WTC11 (cell line): ENCODE data around the gene ABCB8. TPM values are rescaled to one million over a fixed set of nuclear protein-coding genes. Genes with fewer than 3 reads are reported as not detected.

Experiments
- ATAC-seq: fragments of 200-7000 bp; cut with Tn5 transposase; 2 replicates; pipeline ENCODE4 v1.10.0; 2021; ENCODE audit warnings: mild to moderate bottlenecking, moderate library complexity
- CTCF ChIA-PET: fragments of 300-600 bp; sonication (Branson Sonifier 250); formaldehyde crosslinking; loops from one replicate; lab custom pipeline; 2021; ENCODE audit warnings: antibody characterized with exemption; lab: Charles Lee
- POLR2A ChIA-PET: fragments of 350-600 bp; sonication (Branson Sonifier 250); formaldehyde crosslinking; loops from one replicate; lab custom pipeline; 2021; ENCODE audit warnings: antibody characterized with exemption; lab: Charles Lee
- DNase-seq: peaks from one replicate; pipeline ENCODE4 v3.0.0; 2021; ENCODE audit warnings: low spot score
- H3K27ac Mint-ChIP-seq: 2 replicates; pipeline ENCODE4 v1.8.0; 2021; ENCODE audit warnings: mixed read lengths
- H3K27me3 Mint-ChIP-seq: 2 replicates; pipeline ENCODE4 v1.8.0; 2021; ENCODE audit warnings: low read depth, mild to moderate bottlenecking, moderate library complexity, mixed read lengths
- H3K36me3 Mint-ChIP-seq: 2 replicates; pipeline ENCODE4 v1.8.0; 2021; ENCODE audit warnings: mixed read lengths
- H3K4me1 Mint-ChIP-seq: 2 replicates; pipeline ENCODE4 v1.8.0; 2022; ENCODE audit warnings: mixed read lengths
- H3K4me3 Mint-ChIP-seq: 2 replicates; pipeline ENCODE4 v1.8.0; 2021; ENCODE audit warnings: mild to moderate bottlenecking, moderate library complexity, mixed read lengths
- H3K9me3 Mint-ChIP-seq: 2 replicates; pipeline ENCODE4 v1.8.0; 2021; ENCODE audit warnings: mixed read lengths
- ATF6 ChIP-seq: sonication (generic); formaldehyde crosslinking; IDR thresholded peaks from 2 replicates; pipeline ENCODE4 v1.8.1; 2023; ENCODE audit warnings: mild to moderate bottlenecking, missing genetic modification reagents
- CREM ChIP-seq: sonication (generic); formaldehyde crosslinking; IDR thresholded peaks from 2 replicates; pipeline ENCODE4 v1.8.1; 2022; ENCODE audit warnings: mild to moderate bottlenecking, missing genetic modification reagents, moderate library complexity
- EMX1 ChIP-seq: fragments of 250-450 bp; sonication (Bioruptor Pico); IDR thresholded peaks from 2 replicates; pipeline ENCODE4 v1.8.0; 2021; ENCODE audit warnings: mild to moderate bottlenecking
- GABPB1 ChIP-seq: sonication (generic); formaldehyde crosslinking; IDR thresholded peaks from 2 replicates; pipeline ENCODE4 v1.8.1; 2023; ENCODE audit warnings: mild to moderate bottlenecking, missing genetic modification reagents
- GRHL2 ChIP-seq: fragments of 250-450 bp; sonication (Bioruptor Pico); IDR thresholded peaks from 2 replicates; pipeline ENCODE4 v1.8.0; 2022; ENCODE audit warnings: mild to moderate bottlenecking, moderate library complexity; ENCODE audit not compliant: insufficient replicate concordance, severe bottlenecking
- GTF2I ChIP-seq: fragments of 250-450 bp; sonication (Bioruptor Pico); conservative IDR thresholded peaks from 2 replicates; pipeline ENCODE4 v1.4.0; 2021; ENCODE audit warnings: mild to moderate bottlenecking
- IRF2 ChIP-seq: sonication (generic); formaldehyde crosslinking; IDR thresholded peaks from 2 replicates; pipeline ENCODE4 v1.8.0; 2022; ENCODE audit warnings: low read depth, missing genetic modification reagents, borderline replicate concordance
- KAT7 ChIP-seq: sonication (generic); formaldehyde crosslinking; IDR thresholded peaks from 2 replicates; pipeline ENCODE4 v1.8.1; 2023; ENCODE audit warnings: missing genetic modification reagents, mild to moderate bottlenecking, borderline replicate concordance
- MYBL2 ChIP-seq: sonication (generic); formaldehyde crosslinking; IDR thresholded peaks from 2 replicates; pipeline ENCODE4 v1.8.1; 2023; ENCODE audit warnings: mild to moderate bottlenecking, moderate library complexity, missing genetic modification reagents
- RELA ChIP-seq: sonication (generic); formaldehyde crosslinking; IDR thresholded peaks from 2 replicates; pipeline ENCODE4 v1.8.1; 2022; ENCODE audit warnings: missing genetic modification reagents, mild to moderate bottlenecking, borderline replicate concordance
- ZBTB21 ChIP-seq: sonication (generic); formaldehyde crosslinking; IDR thresholded peaks from 2 replicates; pipeline ENCODE4 v1.8.1; 2023; ENCODE audit warnings: mild to moderate bottlenecking, missing genetic modification reagents, borderline replicate concordance
- ZNF121 ChIP-seq: sonication (generic); formaldehyde crosslinking; IDR thresholded peaks from 2 replicates; pipeline ENCODE4 v1.8.0; 2023; ENCODE audit warnings: missing genetic modification reagents
- ZNF219 ChIP-seq: sonication (generic); formaldehyde crosslinking; IDR thresholded peaks from 2 replicates; pipeline ENCODE4 v1.8.0; 2023; ENCODE audit warnings: missing genetic modification reagents, mild to moderate bottlenecking, borderline replicate concordance
- ZNF232 ChIP-seq: sonication (generic); formaldehyde crosslinking; IDR thresholded peaks from 2 replicates; pipeline ENCODE4 v1.8.0; 2022; ENCODE audit warnings: mild to moderate bottlenecking, missing genetic modification reagents
- ZNF416 ChIP-seq: fragments of 250-450 bp; sonication (Bioruptor Pico); IDR thresholded peaks from 2 replicates; pipeline ENCODE4 v1.9.0; 2021; ENCODE audit warnings: mild to moderate bottlenecking, inconsistent platforms
- ZNF532 ChIP-seq: fragments of 250-450 bp; sonication (Bioruptor Pico); IDR thresholded peaks from 2 replicates; pipeline ENCODE4 v1.9.0; 2021; ENCODE audit warnings: mild to moderate bottlenecking, borderline replicate concordance
- total RNA-seq: library from RNA; stranded (reverse); gene quantifications from 3 replicates; pipeline ENCODE4 v1.2.3, GENCODE V29; 2021
- TF ChIP-seq, protein P1 (sequence below): sonication (generic); formaldehyde crosslinking; IDR thresholded peaks from 2 replicates; pipeline ENCODE4 v1.8.1; 2023; ENCODE audit warnings: mild to moderate bottlenecking, missing genetic modification reagents, borderline replicate concordance
- TF ChIP-seq, protein P2 (sequence below): sonication (generic); formaldehyde crosslinking; IDR thresholded peaks from 2 replicates; pipeline ENCODE4 v1.8.1; 2022; ENCODE audit warnings: low read depth, missing genetic modification reagents, borderline replicate concordance

Gene ABCB8
- total RNA-seq, 1 experiment from 2014 or later = 35.9 TPM

- TF ChIP-seq ZNF416 (CRISPR knock-in tag) (no peak), ZNF121 (CRISPR knock-in tag) (no peak), ATF6 (CRISPR knock-in tag) (no peak)
- TF ChIP-seq, all 79 proteins: peak for 0
These were observed 63.7 kb downstream of the ABCB8 start (continued) for GRCh38 chr7:151091988-151092387.

DNA sequence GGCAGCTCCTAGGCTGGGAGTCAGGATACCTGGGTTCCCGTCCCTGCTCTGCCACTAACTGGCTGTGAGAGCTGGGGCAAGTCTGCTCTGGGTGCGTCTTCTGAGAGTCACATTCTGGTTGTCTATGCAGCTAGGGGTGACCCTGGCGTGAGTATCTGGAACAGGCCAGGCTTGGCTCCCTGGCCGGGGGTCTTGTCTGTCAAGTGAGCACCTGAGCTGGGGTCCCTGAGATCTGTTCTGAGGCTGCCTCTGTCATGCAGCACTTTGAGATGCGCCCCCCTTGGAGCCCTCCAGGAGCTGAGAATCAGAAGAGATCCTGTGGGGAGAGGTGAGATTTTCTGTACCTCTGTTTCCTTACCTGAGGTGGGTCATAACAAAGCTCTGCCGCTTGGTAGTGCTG is 65.5 kb downstream of the ABCB8 start:
- TF ChIP-seq IRF2 (CRISPR knock-in tag) (no peak), ZNF232 (CRISPR knock-in tag) (no peak), GTF2I (CRISPR knock-in tag) (no peak)
- TF ChIP-seq, protein P1, sequence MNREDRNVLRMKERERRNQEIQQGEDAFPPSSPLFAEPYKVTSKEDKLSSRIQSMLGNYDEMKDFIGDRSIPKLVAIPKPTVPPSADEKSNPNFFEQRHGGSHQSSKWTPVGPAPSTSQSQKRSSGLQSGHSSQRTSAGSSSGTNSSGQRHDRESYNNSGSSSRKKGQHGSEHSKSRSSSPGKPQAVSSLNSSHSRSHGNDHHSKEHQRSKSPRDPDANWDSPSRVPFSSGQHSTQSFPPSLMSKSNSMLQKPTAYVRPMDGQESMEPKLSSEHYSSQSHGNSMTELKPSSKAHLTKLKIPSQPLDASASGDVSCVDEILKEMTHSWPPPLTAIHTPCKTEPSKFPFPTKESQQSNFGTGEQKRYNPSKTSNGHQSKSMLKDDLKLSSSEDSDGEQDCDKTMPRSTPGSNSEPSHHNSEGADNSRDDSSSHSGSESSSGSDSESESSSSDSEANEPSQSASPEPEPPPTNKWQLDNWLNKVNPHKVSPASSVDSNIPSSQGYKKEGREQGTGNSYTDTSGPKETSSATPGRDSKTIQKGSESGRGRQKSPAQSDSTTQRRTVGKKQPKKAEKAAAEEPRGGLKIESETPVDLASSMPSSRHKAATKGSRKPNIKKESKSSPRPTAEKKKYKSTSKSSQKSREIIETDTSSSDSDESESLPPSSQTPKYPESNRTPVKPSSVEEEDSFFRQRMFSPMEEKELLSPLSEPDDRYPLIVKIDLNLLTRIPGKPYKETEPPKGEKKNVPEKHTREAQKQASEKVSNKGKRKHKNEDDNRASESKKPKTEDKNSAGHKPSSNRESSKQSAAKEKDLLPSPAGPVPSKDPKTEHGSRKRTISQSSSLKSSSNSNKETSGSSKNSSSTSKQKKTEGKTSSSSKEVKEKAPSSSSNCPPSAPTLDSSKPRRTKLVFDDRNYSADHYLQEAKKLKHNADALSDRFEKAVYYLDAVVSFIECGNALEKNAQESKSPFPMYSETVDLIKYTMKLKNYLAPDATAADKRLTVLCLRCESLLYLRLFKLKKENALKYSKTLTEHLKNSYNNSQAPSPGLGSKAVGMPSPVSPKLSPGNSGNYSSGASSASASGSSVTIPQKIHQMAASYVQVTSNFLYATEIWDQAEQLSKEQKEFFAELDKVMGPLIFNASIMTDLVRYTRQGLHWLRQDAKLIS (CRISPR knock-in tag) = no peak
- TF ChIP-seq, protein P2, sequence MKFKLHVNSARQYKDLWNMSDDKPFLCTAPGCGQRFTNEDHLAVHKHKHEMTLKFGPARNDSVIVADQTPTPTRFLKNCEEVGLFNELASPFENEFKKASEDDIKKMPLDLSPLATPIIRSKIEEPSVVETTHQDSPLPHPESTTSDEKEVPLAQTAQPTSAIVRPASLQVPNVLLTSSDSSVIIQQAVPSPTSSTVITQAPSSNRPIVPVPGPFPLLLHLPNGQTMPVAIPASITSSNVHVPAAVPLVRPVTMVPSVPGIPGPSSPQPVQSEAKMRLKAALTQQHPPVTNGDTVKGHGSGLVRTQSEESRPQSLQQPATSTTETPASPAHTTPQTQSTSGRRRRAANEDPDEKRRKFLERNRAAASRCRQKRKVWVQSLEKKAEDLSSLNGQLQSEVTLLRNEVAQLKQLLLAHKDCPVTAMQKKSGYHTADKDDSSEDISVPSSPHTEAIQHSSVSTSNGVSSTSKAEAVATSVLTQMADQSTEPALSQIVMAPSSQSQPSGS (CRISPR knock-in tag) = no peak
- TF ChIP-seq, all 79 proteins: peak for 0
- ChIA-PET POLR2A (no interaction called here), CTCF (interaction anchor here (0.9 to 10.4 kb wide), 2 partner anchors 19 to 75 kb away, joined by 4 to 118 read pairs; no protein-coding TSS in a partner anchor)
- Mint-ChIP-seq H3K27ac (peak overlapping the region; percentile 34; the same call in 1 of the 2 replicates), H3K9me3 (no peaks in the 10 kb centered on the region), H3K4me1 (peaks cover 31% of the 10 kb centered on the region), H3K36me3 (peaks cover 19% of the 10 kb centered on the region), H3K4me3 (no peak overlapping the region), H3K27me3 (peaks cover 8% of the 10 kb centered on the region)
- no peak for ATAC-seq
- no peak for DNase-seq

- H3K27me3 Mint-ChIP-seq = peaks cover under 1% of the 10 kb centered on the region; the same call in 1 of the 2 replicates
- H3K27ac Mint-ChIP-seq = no peak overlapping the region
- peaks cover 19% of the 10 kb centered on the region for H3K36me3 Mint-ChIP-seq
- H3K4me3 Mint-ChIP-seq = no peak overlapping the region
- ChIA-PET CTCF (interaction anchor here (0.6 to 10.4 kb wide), 4 partner anchors 10 to 1242 kb away, joined by 3 to 118 read pairs (median 4); no protein-coding TSS in a partner anchor), POLR2A (no interaction called here)
- peaks cover 26% of the 10 kb centered on the region for H3K4me1 Mint-ChIP-seq
- H3K9me3 Mint-ChIP-seq = no peaks in the 10 kb centered on the region
- TF ChIP-seq EMX1 (CRISPR knock-in tag) (no peak), ZNF121 (CRISPR knock-in tag) (peak; percentile 91)
- DNase-seq = no peak
- ATAC-seq = no peak
These were observed 66.4 kb downstream of the ABCB8 start for GRCh38 chr7:151094675-151095074.

DNA sequence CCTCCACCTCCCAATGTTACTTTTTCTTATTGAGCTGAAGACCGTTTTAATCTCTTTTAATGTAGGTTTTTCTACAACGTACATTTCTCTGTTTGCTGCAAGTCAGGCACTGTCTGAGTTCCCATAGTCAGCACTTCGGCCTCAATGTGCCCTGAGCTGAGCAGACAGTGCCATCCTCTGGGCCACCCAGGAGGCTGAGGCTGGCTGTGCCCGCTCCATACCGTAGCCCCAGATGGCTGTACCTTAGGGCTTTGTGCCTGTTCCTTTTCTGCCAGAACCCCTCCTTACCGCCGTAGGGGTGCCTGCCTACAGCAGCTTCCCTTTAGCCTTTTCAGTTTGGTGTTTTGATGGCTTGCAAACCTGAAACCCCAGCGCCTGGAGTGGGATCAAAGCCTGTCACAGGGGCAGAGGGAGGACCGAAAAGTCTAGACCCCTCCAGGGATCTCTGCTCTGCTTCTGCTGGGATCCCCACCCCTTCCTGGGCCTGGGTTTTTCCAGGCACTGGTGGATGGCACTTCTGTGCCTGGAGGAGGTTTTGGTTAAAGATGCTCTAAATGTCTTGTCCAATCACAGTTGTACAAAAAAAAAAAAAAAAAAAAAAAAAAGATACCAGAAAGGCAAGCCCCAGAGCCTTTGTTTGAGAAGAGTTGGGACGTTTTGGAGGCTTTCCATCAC is 67.0 kb downstream of the ABCB8 start:
- ATAC-seq (no peak), DNase-seq (no peak)
- peaks cover 19% of the 10 kb centered on the region for H3K36me3 Mint-ChIP-seq
- no peaks in the 10 kb centered on the region for H3K9me3 Mint-ChIP-seq
- H3K4me3 Mint-ChIP-seq = no peak overlapping the region
- POLR2A ChIA-PET = no interaction called here
- CTCF ChIA-PET = interaction anchor here (0.6 to 10.4 kb wide), 6 partner anchors 9 to 1242 kb away, joined by 3 to 118 read pairs (median 4); no protein-coding TSS in a partner anchor
- H3K27ac Mint-ChIP-seq = no peak overlapping the region
- H3K4me1 Mint-ChIP-seq = peaks cover 25% of the 10 kb centered on the region
- no peaks in the 10 kb centered on the region for H3K27me3 Mint-ChIP-seq
- TF ChIP-seq EMX1 (CRISPR knock-in tag) (no peak), MYBL2 (CRISPR knock-in tag) (no peak), GRHL2 (CRISPR knock-in tag) (no peak), RELA (no peak), ZBTB21 (CRISPR knock-in tag) (no peak), ZNF219 (CRISPR knock-in tag) (no peak), KAT7 (CRISPR knock-in tag) (no peak), CREM (CRISPR knock-in tag) (no peak), GABPB1 (no peak), ZNF532 (CRISPR knock-in tag) (no peak)
